Osteoblast (primary cell): ENCODE data around the gene NEK6. TPM values are rescaled to one million over a fixed set of nuclear protein-coding genes. Genes with fewer than 3 reads are reported as not detected.

Experiments
- DNase-seq: peaks from one replicate; pipeline ENCODE4 v3.0.0; 2011; ENCODE audit warnings: low spot score, mixed read lengths; ENCODE audit not compliant: insufficient read length; ENCODE audit errors: missing footprints
- H2AFZ ChIP-seq: 2 replicates; pipeline ENCODE4 v1.6.0; 2011; ENCODE audit warnings: mild to moderate bottlenecking, low read length
- H3K27ac ChIP-seq: 2 replicates; pipeline ENCODE4 v1.5.1; 2011; ENCODE audit warnings: mild to moderate bottlenecking, low read depth, low read length, moderate library complexity
- H3K27me3 ChIP-seq: 2 replicates; pipeline ENCODE4 v1.6.0; 2012; ENCODE audit warnings: mild to moderate bottlenecking, control low read depth, inconsistent platforms, low read length, moderate library complexity; ENCODE audit not compliant: insufficient read depth
- H3K36me3 ChIP-seq: 2 replicates; pipeline ENCODE4 v1.5.1; 2011; ENCODE audit warnings: mild to moderate bottlenecking, low read length, control low read depth, moderate library complexity; ENCODE audit not compliant: insufficient read depth
- H3K4me1 ChIP-seq: 2 replicates; pipeline ENCODE4 v1.5.1; 2011; ENCODE audit warnings: mild to moderate bottlenecking, low read length, control low read depth, moderate library complexity; ENCODE audit not compliant: insufficient read depth
- H3K4me2 ChIP-seq: 2 replicates; pipeline ENCODE4 v1.6.0; 2011; ENCODE audit warnings: mild to moderate bottlenecking, low read length; ENCODE audit not compliant: insufficient read depth
- H3K4me3 ChIP-seq: fragments of 200-600 bp; sonication (generic); 3 replicates; pipeline ENCODE4 v1.5.1; 2012; ENCODE audit warnings: mild to moderate bottlenecking, low read length, inconsistent platforms; ENCODE audit not compliant: insufficient read depth
- H3K79me2 ChIP-seq: 2 replicates; pipeline ENCODE4 v1.6.0; 2012; ENCODE audit warnings: mild to moderate bottlenecking, low read length, control low read depth, inconsistent platforms; ENCODE audit not compliant: insufficient read depth
- H3K9me3 ChIP-seq: 2 replicates; pipeline ENCODE4 v1.5.1; 2011; ENCODE audit warnings: low read depth, low read length, control low read depth
- H4K20me1 ChIP-seq: 2 replicates; pipeline ENCODE4 v1.6.0; 2012; ENCODE audit warnings: mild to moderate bottlenecking, low read length, control low read depth; ENCODE audit not compliant: insufficient read depth
- CTCF ChIP-seq: IDR thresholded peaks from 2 replicates; pipeline ENCODE4 v1.5.1; 2011; ENCODE audit warnings: mild to moderate bottlenecking, low read depth, low read length, moderate library complexity; ENCODE audit errors: extremely low read depth
- total RNA-seq: library from RNA; depleted of rRNA; stranded (reverse); fragments of >200 nt; gene quantifications from 2 replicates; pipeline ENCODE4 v1.2.3, GENCODE V29; 2012

Gene NEK6
- total RNA-seq, 1 donor, result 128 TPM

GRCh38 chr9:124214596-124215367, 43.0 kb upstream of the NEK6 start:
- peaks cover 25% of the 10 kb centered on the region for H3K4me1 ChIP-seq
- H3K27me3 ChIP-seq, result no peaks in the 10 kb centered on the region
- no peaks in the 10 kb centered on the region for H3K9me3 ChIP-seq
- no peak overlapping the region for H3K27ac ChIP-seq
- no peak overlapping the region for H3K4me3 ChIP-seq
- no peak overlapping the region for H2AFZ ChIP-seq
- no peak for TF ChIP-seq CTCF
- H3K36me3 ChIP-seq, result no peaks in the 10 kb centered on the region
- no peaks in the 10 kb centered on the region for H4K20me1 ChIP-seq
- no peaks in the 10 kb centered on the region for H3K79me2 ChIP-seq
- DNase-seq, result no peak
- no peak overlapping the region for H3K4me2 ChIP-seq

GRCh38 chr9:124215368-124215910, 42.3 kb upstream of the NEK6 start:
- H3K36me3 ChIP-seq, result no peaks in the 10 kb centered on the region
- H3K4me3 ChIP-seq, result no peak overlapping the region
- no peak overlapping the region for H3K4me2 ChIP-seq
- no peak overlapping the region for H3K27ac ChIP-seq
- peaks cover 25% of the 10 kb centered on the region for H3K4me1 ChIP-seq
- no peaks in the 10 kb centered on the region for H3K9me3 ChIP-seq
- H4K20me1 ChIP-seq, result no peaks in the 10 kb centered on the region
- no peak overlapping the region for H2AFZ ChIP-seq
- no peak for DNase-seq
- no peak for TF ChIP-seq CTCF
- H3K27me3 ChIP-seq, result no peaks in the 10 kb centered on the region
- H3K79me2 ChIP-seq, result no peaks in the 10 kb centered on the region

GRCh38 chr9:124215956-124216355, 41.8 kb upstream of the NEK6 start:
- H3K4me3 ChIP-seq, result no peak overlapping the region
- no peaks in the 10 kb centered on the region for H3K79me2 ChIP-seq
- no peaks in the 10 kb centered on the region for H3K27me3 ChIP-seq
- H3K9me3 ChIP-seq, result no peaks in the 10 kb centered on the region
- TF ChIP-seq CTCF, result no peak
- H3K4me2 ChIP-seq, result no peak overlapping the region
- peaks cover 26% of the 10 kb centered on the region for H3K4me1 ChIP-seq
- no peaks in the 10 kb centered on the region for H3K36me3 ChIP-seq
- H4K20me1 ChIP-seq, result no peaks in the 10 kb centered on the region
- DNase-seq, result no peak
- H3K27ac ChIP-seq, result no peak overlapping the region
- no peak overlapping the region for H2AFZ ChIP-seq

GRCh38 chr9:124216474-124217176, 41.1 kb upstream of the NEK6 start:
- H3K4me2 ChIP-seq, result no peak overlapping the region
- H4K20me1 ChIP-seq, result no peaks in the 10 kb centered on the region
- H3K4me1 ChIP-seq, result peaks cover 23% of the 10 kb centered on the region
- H3K36me3 ChIP-seq, result no peaks in the 10 kb centered on the region
- no peak overlapping the region for H3K27ac ChIP-seq
- no peak overlapping the region for H3K4me3 ChIP-seq
- TF ChIP-seq CTCF, result no peak
- DNase-seq, result no peak
- no peaks in the 10 kb centered on the region for H3K9me3 ChIP-seq
- H3K79me2 ChIP-seq, result no peaks in the 10 kb centered on the region
- no peak overlapping the region for H2AFZ ChIP-seq
- H3K27me3 ChIP-seq, result no peaks in the 10 kb centered on the region
